NCI-H1105 treated with DMSO at 0.1 percent for 48 hours (cell line): ENCODE data around the gene ARSI.

Experiments used
- DNase-seq: peaks from one replicate; lab custom pipeline; 2025; lab: John Stamatoyannopoulos, UW

The ARSI gene

GRCh38 chr5:150326707-150327106, 24.0 kb upstream of the ARSI start:
- DNase-seq, result no peak

GRCh38 chr5:150325426-150325825, 22.7 kb upstream of the ARSI start:
- DNase-seq, result no peak

GRCh38 chr5:150323819-150324218, 21.1 kb upstream of the ARSI start:
- DNase-seq, result no peak

GRCh38 chr5:150323092-150323491, 20.4 kb upstream of the ARSI start:
- DNase-seq, result no peak

GRCh38 chr5:150322202-150322601, 19.5 kb upstream of the ARSI start:
- no peak for DNase-seq

GRCh38 chr5:150321784-150322183, 19.1 kb upstream of the ARSI start:
- DNase-seq, result no peak

- DNase-seq, result no peak
These were observed 18.5 kb upstream of the ARSI start for GRCh38 chr5:150321211-150321610.

- no peak for DNase-seq
These were observed 17.4 kb upstream of the ARSI start for GRCh38 chr5:150320044-150320613.

GRCh38 chr5:150319484-150319790, 16.7 kb upstream of the ARSI start:
- DNase-seq, result no peak

- DNase-seq, result no peak
These were observed 16.1 kb upstream of the ARSI start for GRCh38 chr5:150318613-150319483.

GRCh38 chr5:150317048-150318003, 14.6 kb upstream of the ARSI start:
- no peak for DNase-seq

GRCh38 chr5:150316320-150316719, 13.6 kb upstream of the ARSI start:
- DNase-seq, result no peak

- no peak for DNase-seq
These were observed 12.5 kb upstream of the ARSI start for GRCh38 chr5:150315245-150315644.

- no peak for DNase-seq
These were observed 11.4 kb upstream of the ARSI start for GRCh38 chr5:150313921-150314716.

- DNase-seq, result no peak
These were observed 10.8 kb upstream of the ARSI start for GRCh38 chr5:150313501-150313900.

- no peak for DNase-seq
These were observed 9.8 kb upstream of the ARSI start for GRCh38 chr5:150312518-150312917.

- DNase-seq, result no peak
These were observed 8.4 kb upstream of the ARSI start for GRCh38 chr5:150311015-150311692.

- DNase-seq, result no peak
These were observed 7.5 kb upstream of the ARSI start for GRCh38 chr5:150310246-150310645.

- no peak for DNase-seq
These were observed 7.2 kb upstream of the ARSI start for GRCh38 chr5:150309886-150310239.

- DNase-seq, result no peak
These were observed 6.6 kb upstream of the ARSI start for GRCh38 chr5:150309101-150309885.
